ENCODE data around the gene KIF5C. TPM values are rescaled to one million over a fixed set of nuclear protein-coding genes. Genes with fewer than 3 reads are reported as not detected.

The KIF5C gene
- total and polyA plus RNA-seq, 2 donors (not counting 1 experiment from before 2014, with no cell fraction given) = 0.09 to 0.17 TPM

GRCh38 chr2:148968776-148969319 lies 93.8 kb downstream of the KIF5C start:
- Histone ChIP-seq H3K9ac (ENCODE audit: insufficient read depth, low read length) (no peak overlapping the region), H3K4me1 (ENCODE audit: control insufficient read depth, extremely low read depth, insufficient read depth, low read length) (no peaks in the 10 kb centered on the region), H2AFZ (ENCODE audit: low read length) (no peak overlapping the region), H3K9me3 (ENCODE audit: control insufficient read depth, insufficient read depth, low read depth, low read length) (no peaks in the 10 kb centered on the region), H3K79me2 (ENCODE audit: control insufficient read depth, insufficient read depth, low read length) (no peaks in the 10 kb centered on the region), H3K36me3 (ENCODE audit: control insufficient read depth, insufficient read depth, low read length) (no peaks in the 10 kb centered on the region), H3K4me2 (ENCODE audit: extremely low read depth, insufficient read depth, low read length) (no peak overlapping the region), H4K20me1 (ENCODE audit: control insufficient read depth, extremely low read depth, insufficient read depth, low read length) (no peaks in the 10 kb centered on the region), H3K4me3 (replicated peaks in 1 of 4; ENCODE audit: control extremely low read depth in 1 of 4, insufficient read depth in 1 of 4, low read depth in 3 of 4, low read length in 4 of 4) (no peak overlapping the region), H3K27me3 (ENCODE audit: control insufficient read depth, insufficient read depth, low read length) (no peaks in the 10 kb centered on the region), H3K27ac (ENCODE audit: insufficient read depth, low read length) (no peak overlapping the region)
- DNase-seq (ENCODE audit: low read depth in 2 of 2) = no peak
- no peak for TF ChIP-seq EZH2 (IDR thresholded peaks at IDR 0.05; ENCODE audit: low read length, missing control alignments)
- TF ChIP-seq, protein P1, sequence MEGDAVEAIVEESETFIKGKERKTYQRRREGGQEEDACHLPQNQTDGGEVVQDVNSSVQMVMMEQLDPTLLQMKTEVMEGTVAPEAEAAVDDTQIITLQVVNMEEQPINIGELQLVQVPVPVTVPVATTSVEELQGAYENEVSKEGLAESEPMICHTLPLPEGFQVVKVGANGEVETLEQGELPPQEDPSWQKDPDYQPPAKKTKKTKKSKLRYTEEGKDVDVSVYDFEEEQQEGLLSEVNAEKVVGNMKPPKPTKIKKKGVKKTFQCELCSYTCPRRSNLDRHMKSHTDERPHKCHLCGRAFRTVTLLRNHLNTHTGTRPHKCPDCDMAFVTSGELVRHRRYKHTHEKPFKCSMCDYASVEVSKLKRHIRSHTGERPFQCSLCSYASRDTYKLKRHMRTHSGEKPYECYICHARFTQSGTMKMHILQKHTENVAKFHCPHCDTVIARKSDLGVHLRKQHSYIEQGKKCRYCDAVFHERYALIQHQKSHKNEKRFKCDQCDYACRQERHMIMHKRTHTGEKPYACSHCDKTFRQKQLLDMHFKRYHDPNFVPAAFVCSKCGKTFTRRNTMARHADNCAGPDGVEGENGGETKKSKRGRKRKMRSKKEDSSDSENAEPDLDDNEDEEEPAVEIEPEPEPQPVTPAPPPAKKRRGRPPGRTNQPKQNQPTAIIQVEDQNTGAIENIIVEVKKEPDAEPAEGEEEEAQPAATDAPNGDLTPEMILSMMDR (conservative IDR thresholded peaks at IDR 0.05 in 1 of 2, IDR thresholded peaks at IDR 0.05 in 1 of 2; ENCODE audit: low read depth in 1 of 2, low read length in 2 of 2) = no peak

DNA sequence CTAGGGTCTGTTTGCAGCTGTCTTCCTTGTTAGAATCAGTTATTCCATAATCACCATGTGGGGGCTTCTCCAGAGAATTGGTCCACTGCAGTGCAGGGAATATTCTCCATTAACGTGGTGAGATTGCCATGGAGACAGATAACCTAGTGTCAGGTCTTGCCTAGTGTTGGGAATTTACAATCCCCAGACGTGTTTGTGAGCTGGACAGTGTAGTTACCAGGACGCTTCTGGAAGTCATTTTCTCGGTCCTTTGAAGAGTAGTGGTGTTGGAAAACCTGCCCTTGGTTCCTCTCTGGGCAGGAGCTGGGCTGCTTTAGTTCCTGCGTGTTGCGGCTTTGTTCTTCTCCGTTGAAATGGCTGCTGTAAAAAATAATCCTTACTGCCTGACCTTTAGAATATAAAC lies 94.6 kb downstream of the KIF5C start:
- Histone ChIP-seq H3K27me3 (ENCODE audit: control insufficient read depth, insufficient read depth, low read length) (no peaks in the 10 kb centered on the region), H2AFZ (ENCODE audit: low read length) (no peak overlapping the region), H3K4me3 (replicated peaks in 1 of 4; ENCODE audit: control extremely low read depth in 1 of 4, insufficient read depth in 1 of 4, low read depth in 3 of 4, low read length in 4 of 4) (no peak overlapping the region), H3K79me2 (ENCODE audit: control insufficient read depth, insufficient read depth, low read length) (no peaks in the 10 kb centered on the region), H3K9me3 (ENCODE audit: control insufficient read depth, insufficient read depth, low read depth, low read length) (no peaks in the 10 kb centered on the region), H3K9ac (ENCODE audit: insufficient read depth, low read length) (no peak overlapping the region), H3K36me3 (ENCODE audit: control insufficient read depth, insufficient read depth, low read length) (no peaks in the 10 kb centered on the region), H4K20me1 (ENCODE audit: control insufficient read depth, extremely low read depth, insufficient read depth, low read length) (no peaks in the 10 kb centered on the region), H3K27ac (ENCODE audit: insufficient read depth, low read length) (no peak overlapping the region), H3K4me2 (ENCODE audit: extremely low read depth, insufficient read depth, low read length) (no peak overlapping the region), H3K4me1 (ENCODE audit: control insufficient read depth, extremely low read depth, insufficient read depth, low read length) (no peaks in the 10 kb centered on the region)
- no peak for DNase-seq (ENCODE audit: low read depth in 2 of 2)
- no peak for TF ChIP-seq EZH2 (IDR thresholded peaks at IDR 0.05; ENCODE audit: low read length, missing control alignments)
- TF ChIP-seq, protein P1 (conservative IDR thresholded peaks at IDR 0.05 in 1 of 2, IDR thresholded peaks at IDR 0.05 in 1 of 2; ENCODE audit: low read depth in 1 of 2, low read length in 2 of 2) = no peak

GRCh38 chr2:148970385-148970784 lies 95.4 kb downstream of the KIF5C start:
- H3K36me3 ChIP-seq (ENCODE audit: control insufficient read depth, insufficient read depth, low read length) = no peaks in the 10 kb centered on the region

More at GRCh38 chr2:148970385-148970784, 95.4 kb downstream of the KIF5C start:
- H3K79me2 ChIP-seq (ENCODE audit: control insufficient read depth, insufficient read depth, low read length) = no peaks in the 10 kb centered on the region
- no peak overlapping the region for H3K9ac ChIP-seq (ENCODE audit: insufficient read depth, low read length)
- TF ChIP-seq EZH2 (IDR thresholded peaks at IDR 0.05; ENCODE audit: low read length, missing control alignments) = no peak
- TF ChIP-seq, protein P1 (conservative IDR thresholded peaks at IDR 0.05 in 1 of 2, IDR thresholded peaks at IDR 0.05 in 1 of 2; ENCODE audit: low read depth in 1 of 2, low read length in 2 of 2) = no peak
- H3K4me3 ChIP-seq (replicated peaks in 1 of 4; ENCODE audit: control extremely low read depth in 1 of 4, insufficient read depth in 1 of 4, low read depth in 3 of 4, low read length in 4 of 4) = no peak overlapping the region
- no peak overlapping the region for H2AFZ ChIP-seq (ENCODE audit: low read length)
- H3K4me1 ChIP-seq (ENCODE audit: control insufficient read depth, extremely low read depth, insufficient read depth, low read length) = no peaks in the 10 kb centered on the region
- no peak for DNase-seq (ENCODE audit: low read depth in 2 of 2)
- no peaks in the 10 kb centered on the region for H3K9me3 ChIP-seq (ENCODE audit: control insufficient read depth, insufficient read depth, low read depth, low read length)
- no peak overlapping the region for H3K27ac ChIP-seq (ENCODE audit: insufficient read depth, low read length)
- no peaks in the 10 kb centered on the region for H4K20me1 ChIP-seq (ENCODE audit: control insufficient read depth, extremely low read depth, insufficient read depth, low read length)
- H3K27me3 ChIP-seq (ENCODE audit: control insufficient read depth, insufficient read depth, low read length) = no peaks in the 10 kb centered on the region
- H3K4me2 ChIP-seq (ENCODE audit: extremely low read depth, insufficient read depth, low read length) = no peak overlapping the region

Measured in fibroblast of lung (primary cell).